Mesendoderm (in vitro differentiated cells): Measurements from ENCODE around the gene CFAP57.

Experiments used
- DNase-seq: peaks from one replicate; pipeline ENCODE4 v3.0.0; 2013
- H2AK5ac ChIP-seq: 2 replicates; pipeline ENCODE4 v1.6.1; 2013; ENCODE audit warnings: low read length, inconsistent platforms
- H2BK120ac ChIP-seq: 2 replicates; pipeline ENCODE4 v1.6.1; 2013; ENCODE audit warnings: low read depth, mild to moderate bottlenecking, low read length, moderate library complexity, mixed read lengths
- H2BK15ac ChIP-seq: replicated peaks from 2 replicates; pipeline ENCODE4 v1.6.1; 2013; ENCODE audit warnings: low read depth, mild to moderate bottlenecking, moderate library complexity
- H2BK5ac ChIP-seq: 2 replicates; pipeline ENCODE4 v1.6.1; 2013; ENCODE audit warnings: low read length, inconsistent platforms
- H3K18ac ChIP-seq: 2 replicates; pipeline ENCODE4 v1.6.1; 2013; ENCODE audit warnings: mild to moderate bottlenecking, low read length, mixed read lengths
- H3K23ac ChIP-seq: one replicate; pipeline ENCODE4 v1.6.1; 2013; ENCODE audit warnings: low read length
- H3K27ac ChIP-seq: 2 replicates; pipeline ENCODE4 v1.5.1; 2013; ENCODE audit warnings: low read depth, mild to moderate bottlenecking, inconsistent platforms, low read length, moderate library complexity
- H3K27me3 ChIP-seq: 2 replicates; pipeline ENCODE4 v1.6.1; 2013; ENCODE audit warnings: low read length, control low read depth, mild to moderate bottlenecking, inconsistent platforms; ENCODE audit not compliant: insufficient read depth, poor library complexity
- H3K36me3 ChIP-seq: 2 replicates; pipeline ENCODE4 v1.6.1; 2013; ENCODE audit warnings: low read length, inconsistent platforms; ENCODE audit not compliant: control insufficient read depth, insufficient read depth
- H3K4ac ChIP-seq: one replicate; pipeline ENCODE4 v1.6.1; 2013; ENCODE audit warnings: low read depth, mild to moderate bottlenecking, low read length, moderate library complexity
- H3K4me1 ChIP-seq: 2 replicates; pipeline ENCODE4 v1.6.1; 2013; ENCODE audit warnings: low read depth, low read length, inconsistent platforms; ENCODE audit not compliant: control insufficient read depth
- H3K4me2 ChIP-seq: 2 replicates; pipeline ENCODE4 v1.6.1; 2013; ENCODE audit warnings: low read length
- H3K4me3 ChIP-seq: 2 replicates; pipeline ENCODE4 v1.5.1; 2013; ENCODE audit warnings: mild to moderate bottlenecking, low read length
- H3K56ac ChIP-seq: one replicate; pipeline ENCODE4 v1.6.1; 2013; ENCODE audit warnings: low read length
- H3K79me1 ChIP-seq: 2 replicates; pipeline ENCODE4 v1.6.1; 2013; ENCODE audit warnings: low read length, inconsistent platforms
- H3K79me2 ChIP-seq: 2 replicates; pipeline ENCODE4 v1.6.1; 2013; ENCODE audit warnings: mild to moderate bottlenecking, low read length; ENCODE audit not compliant: control insufficient read depth, insufficient read depth
- H3K9ac ChIP-seq: 2 replicates; pipeline ENCODE4 v1.6.1; 2013; ENCODE audit warnings: low read length, inconsistent platforms
- H4K5ac ChIP-seq: one replicate; pipeline ENCODE4 v1.6.1; 2013; ENCODE audit warnings: low read length
- H4K8ac ChIP-seq: one replicate; pipeline ENCODE4 v1.6.1; 2013; ENCODE audit warnings: low read depth, mild to moderate bottlenecking, control low read depth, low read length, moderate library complexity
- WGBS: extraction: QIAGEN DNeasy Blood & Tissue Kit; methylation state at CpG from one replicate; pipeline ENCODE4 v1.1.7; 2013; ENCODE audit warnings: low lambda C conversion rate, missing lambda C conversion rate; ENCODE audit not compliant: insufficient coverage; ENCODE audit errors: extremely low coverage; 5-methylcytosine and 5-hydroxymethylcytosine counted together

Gene CFAP57

GRCh38 chr1:43288785-43289706 is 116.9 kb downstream of the CFAP57 start:
- Histone ChIP-seq H3K79me1 (no peaks in the 10 kb centered on the region), H2BK5ac (no peak overlapping the region), H3K79me2 (no peaks in the 10 kb centered on the region), H4K8ac (no peak overlapping the region), H3K23ac (no peak overlapping the region), H3K18ac (no peak overlapping the region), H3K4me1 (peaks cover 7% of the 10 kb centered on the region), H3K27me3 (no peaks in the 10 kb centered on the region), H3K36me3 (no peaks in the 10 kb centered on the region), H4K5ac (no peak overlapping the region), H3K9ac (no peak overlapping the region), H3K4me2 (no peak overlapping the region), H2AK5ac (no peak overlapping the region), H2BK120ac (no peak overlapping the region), H2BK15ac (no peak overlapping the region), H3K4me3 (no peak overlapping the region), H3K27ac (no peak overlapping the region), H3K4ac (no peak overlapping the region), H3K56ac (no peak overlapping the region)
- no peak for DNase-seq
- WGBS: no CpG with 5 or more reads among the region's 12 CpGs

DNA sequence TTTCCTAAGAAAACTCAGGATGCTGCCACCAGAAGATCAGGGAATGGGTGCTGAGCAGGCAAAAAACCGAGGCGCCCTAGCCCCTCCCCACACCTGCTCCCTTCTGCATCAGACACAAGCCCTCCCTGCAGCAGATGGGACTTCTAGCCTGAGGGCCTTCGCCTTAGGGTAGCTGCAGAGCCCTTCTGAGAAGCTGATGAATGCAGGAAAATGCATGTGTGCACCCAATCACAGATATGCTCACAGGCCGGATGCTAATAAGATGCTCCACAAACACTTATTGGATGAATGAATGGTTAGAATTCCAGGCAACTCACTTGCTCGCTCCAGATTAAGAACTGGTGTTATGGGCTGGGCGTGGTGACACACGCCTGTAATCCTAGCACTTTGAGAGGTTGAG is 120.1 kb downstream of the CFAP57 start:
- H3K79me1 ChIP-seq: no peaks in the 10 kb centered on the region
- H2BK120ac ChIP-seq: no peak overlapping the region
- H3K56ac ChIP-seq: no peak overlapping the region
- no peak for DNase-seq
- H4K8ac ChIP-seq: no peak overlapping the region
- no peak overlapping the region for H2BK15ac ChIP-seq
- no peaks in the 10 kb centered on the region for H3K27me3 ChIP-seq
- no peak overlapping the region for H3K4me3 ChIP-seq
- no peak overlapping the region for H4K5ac ChIP-seq
- no peaks in the 10 kb centered on the region for H3K4me1 ChIP-seq
- H3K4ac ChIP-seq: no peak overlapping the region
- H2AK5ac ChIP-seq: no peak overlapping the region
- WGBS: no CpG with 5 or more reads among the region's 7 CpGs
- no peaks in the 10 kb centered on the region for H3K79me2 ChIP-seq
- H3K23ac ChIP-seq: no peak overlapping the region
- no peak overlapping the region for H3K27ac ChIP-seq
- no peak overlapping the region for H3K9ac ChIP-seq
- no peak overlapping the region for H3K18ac ChIP-seq
- no peak overlapping the region for H3K4me2 ChIP-seq
- no peak overlapping the region for H2BK5ac ChIP-seq
- H3K36me3 ChIP-seq: no peaks in the 10 kb centered on the region

GRCh38 chr1:43292679-43293078 is 120.5 kb downstream of the CFAP57 start:
- H3K27me3 ChIP-seq: no peaks in the 10 kb centered on the region
- H3K36me3 ChIP-seq: no peaks in the 10 kb centered on the region
- no peak overlapping the region for H3K4me3 ChIP-seq
- H2AK5ac ChIP-seq: no peak overlapping the region
- no peak overlapping the region for H3K23ac ChIP-seq
- H4K8ac ChIP-seq: no peak overlapping the region
- H4K5ac ChIP-seq: no peak overlapping the region
- H3K79me2 ChIP-seq: no peaks in the 10 kb centered on the region
- H2BK5ac ChIP-seq: no peak overlapping the region
- no peak overlapping the region for H3K27ac ChIP-seq
- no peak overlapping the region for H3K4ac ChIP-seq
- no peak overlapping the region for H3K4me2 ChIP-seq
- H3K18ac ChIP-seq: no peak overlapping the region
- H3K4me1 ChIP-seq: no peaks in the 10 kb centered on the region
- DNase-seq: no peak
- no CpG with 5 or more reads among the region's 5 CpGs for WGBS
- H3K9ac ChIP-seq: no peak overlapping the region
- no peak overlapping the region for H3K56ac ChIP-seq
- no peaks in the 10 kb centered on the region for H3K79me1 ChIP-seq
- H2BK15ac ChIP-seq: no peak overlapping the region
- H2BK120ac ChIP-seq: no peak overlapping the region

GRCh38 chr1:43293176-43293575 is 121.0 kb downstream of the CFAP57 start:
- Histone ChIP-seq H3K56ac (no peak overlapping the region), H3K4me1 (no peaks in the 10 kb centered on the region)

GRCh38 chr1:43293896-43294760 is 122.0 kb downstream of the CFAP57 start:
- no CpG with 5 or more reads among the region's 7 CpGs for WGBS
- H3K79me2 ChIP-seq: no peaks in the 10 kb centered on the region
- H2AK5ac ChIP-seq: no peak overlapping the region
- no peak overlapping the region for H3K4me3 ChIP-seq
- H3K4me2 ChIP-seq: no peak overlapping the region
- H2BK15ac ChIP-seq: no peak overlapping the region
- H3K23ac ChIP-seq: no peak overlapping the region
- DNase-seq: peak; percentile 78
- H2BK5ac ChIP-seq: no peak overlapping the region
- H3K9ac ChIP-seq: no peak overlapping the region
- no peak overlapping the region for H3K18ac ChIP-seq
- H3K36me3 ChIP-seq: no peaks in the 10 kb centered on the region
- H4K5ac ChIP-seq: no peak overlapping the region
- H3K56ac ChIP-seq: no peak overlapping the region
- no peaks in the 10 kb centered on the region for H3K27me3 ChIP-seq
- no peak overlapping the region for H3K4ac ChIP-seq
- no peaks in the 10 kb centered on the region for H3K79me1 ChIP-seq
- no peak overlapping the region for H4K8ac ChIP-seq
- no peak overlapping the region for H2BK120ac ChIP-seq
- H3K27ac ChIP-seq: no peak overlapping the region
- H3K4me1 ChIP-seq: no peaks in the 10 kb centered on the region

More at GRCh38 chr1:43293176-43293575, 121.0 kb downstream of the CFAP57 start:
- DNase-seq: no peak
- no peak overlapping the region for H4K8ac ChIP-seq
- no peak overlapping the region for H3K4me2 ChIP-seq
- no peak overlapping the region for H3K18ac ChIP-seq
- no peak overlapping the region for H3K4me3 ChIP-seq
- no peak overlapping the region for H2BK120ac ChIP-seq
- H3K9ac ChIP-seq: no peak overlapping the region
- no peak overlapping the region for H2BK5ac ChIP-seq
- no peak overlapping the region for H3K4ac ChIP-seq
- no peak overlapping the region for H4K5ac ChIP-seq
- H3K79me1 ChIP-seq: no peaks in the 10 kb centered on the region
- no peak overlapping the region for H2BK15ac ChIP-seq
- WGBS: no CpG with 5 or more reads among the region's 2 CpGs
- H3K23ac ChIP-seq: peak overlapping the region; percentile 3
- no peaks in the 10 kb centered on the region for H3K79me2 ChIP-seq
- no peaks in the 10 kb centered on the region for H3K27me3 ChIP-seq
- H3K36me3 ChIP-seq: no peaks in the 10 kb centered on the region
- no peak overlapping the region for H2AK5ac ChIP-seq
- no peak overlapping the region for H3K27ac ChIP-seq
